ENCODE results near the gene NEGR1.

DNA sequence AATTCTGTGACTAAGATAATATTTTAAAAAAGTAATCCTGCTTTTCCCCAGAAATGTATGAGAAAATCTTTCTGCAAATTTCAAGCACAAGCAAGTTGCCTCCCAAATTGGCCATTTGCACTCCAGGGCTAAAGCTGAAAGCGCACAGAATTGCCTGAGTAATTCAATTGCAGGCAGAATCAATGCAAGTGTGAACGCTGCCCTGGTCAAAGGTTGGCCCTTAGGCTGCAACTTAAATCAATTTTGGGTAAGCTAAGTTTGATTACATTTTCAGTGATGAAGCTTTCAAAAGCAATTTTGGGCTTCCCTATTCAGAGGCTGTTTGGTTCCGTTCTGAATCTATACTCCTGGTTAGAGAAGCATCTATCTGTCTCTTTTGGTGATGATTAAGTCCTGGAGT is 699.7 kb downstream of the NEGR1 start:
- TF ChIP-seq CTCF (conservative IDR thresholded peaks at IDR 0.05; ENCODE audit: low read length) (no peak), EZH2phosphoT487 (IDR thresholded peaks at IDR 0.05; ENCODE audit: borderline replicate concordance, low read depth, low read length) (no peak)

Data from OCI-LY7 (cell line).